GM10248 (cell line): ENCODE data around the gene ATG16L2.

Experiments
- CTCF ChIA-PET: fragments of 300-600 bp; sonication (Branson Sonifier 250); formaldehyde crosslinking; extraction: SDS; loops from one replicate; lab custom pipeline; 2021; ENCODE audit warnings: antibody characterized with exemption; lab: Yijun Ruan, JAX
- POLR2A ChIA-PET: fragments of 350-650 bp; sonication (Branson Sonifier 250); formaldehyde crosslinking; extraction: SDS; loops from one replicate; lab custom pipeline; 2020; ENCODE audit warnings: antibody characterized with exemption; lab: Yijun Ruan, JAX
- DNase-seq: peaks from one replicate; pipeline ENCODE4 v3.0.0; 2012; ENCODE audit errors: extremely low spot score
- CTCF ChIP-seq: IDR thresholded peaks from 2 replicates; pipeline ENCODE4 v1.5.1; 2012; ENCODE audit warnings: mild to moderate bottlenecking, low read depth; ENCODE audit errors: extremely low read depth, missing control alignments, control extremely low read depth

ATG16L2 gene

GRCh38 chr11:72821920-72822799 lies 7.9 kb downstream of the ATG16L2 start:
- DNase-seq, result peak; percentile 90
- ChIA-PET CTCF (interaction anchor here (0.8 to 2.8 kb wide), 10 partner anchors 9 to 467 kb away, joined by 3 to 15 read pairs (median 4); partner anchors contain the start of gene STARD10), POLR2A (interaction anchor here (0.7 to 1.1 kb wide), 2 partner anchors 8 to 9 kb away, joined by 3 read pairs; no protein-coding TSS in a partner anchor)
- no peak for TF ChIP-seq CTCF

- POLR2A ChIA-PET, result interaction anchor here (1.4 kb wide), 1 partner anchor 10 kb away, joined by 3 read pairs; no protein-coding TSS in a partner anchor
- no peak for DNase-seq
- CTCF ChIA-PET, result interaction anchor here (0.8 to 2.8 kb wide), 9 partner anchors 8 to 466 kb away, joined by 3 to 15 read pairs (median 4); partner anchors contain the start of gene STARD10
- TF ChIP-seq CTCF, result no peak
Observed at GRCh38 chr11:72823105-72823804, 9.0 kb downstream of the ATG16L2 start.

DNA sequence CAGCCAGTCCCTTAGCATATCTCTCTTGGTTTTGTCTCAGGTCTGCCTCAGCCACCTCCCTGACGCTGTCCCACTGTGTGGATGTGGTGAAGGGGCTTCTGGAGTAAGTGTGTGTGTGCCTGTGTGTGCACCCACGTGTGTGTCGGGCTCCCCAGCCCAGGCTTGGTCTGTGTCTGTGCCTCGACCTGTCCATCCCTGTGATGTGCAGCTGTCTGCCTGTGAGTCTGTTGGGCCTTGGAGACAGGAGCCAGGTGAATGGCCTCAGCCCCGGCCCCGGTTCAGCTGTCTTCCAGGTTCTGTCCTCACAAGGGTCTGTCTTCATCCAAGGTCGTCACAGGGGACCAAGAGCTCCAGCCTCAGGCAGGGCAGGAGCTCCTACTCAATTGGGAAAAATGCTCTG lies 9.8 kb downstream of the ATG16L2 start:
- POLR2A ChIA-PET, result interaction anchor here (1.4 kb wide), 1 partner anchor 11 kb away, joined by 3 read pairs; no protein-coding TSS in a partner anchor
- DNase-seq, result no peak
- TF ChIP-seq CTCF, result no peak
- CTCF ChIA-PET, result interaction anchor here (0.8 to 2.8 kb wide), 3 partner anchors 12 to 361 kb away, joined by 4 to 15 read pairs (median 5); no protein-coding TSS in a partner anchor

- TF ChIP-seq CTCF, result no peak
- POLR2A ChIA-PET, result interaction anchor here (1.2 to 1.4 kb wide), 2 partner anchors 9 to 12 kb away, joined by 3 read pairs; no protein-coding TSS in a partner anchor
- CTCF ChIA-PET, result interaction anchor here (0.8 to 2.8 kb wide), 5 partner anchors 12 to 360 kb away, joined by 4 to 15 read pairs (median 5); partner anchors contain the start of gene STARD10
- no peak for DNase-seq
Observed at GRCh38 chr11:72824811-72825505, 10.7 kb downstream of the ATG16L2 start.

DNA sequence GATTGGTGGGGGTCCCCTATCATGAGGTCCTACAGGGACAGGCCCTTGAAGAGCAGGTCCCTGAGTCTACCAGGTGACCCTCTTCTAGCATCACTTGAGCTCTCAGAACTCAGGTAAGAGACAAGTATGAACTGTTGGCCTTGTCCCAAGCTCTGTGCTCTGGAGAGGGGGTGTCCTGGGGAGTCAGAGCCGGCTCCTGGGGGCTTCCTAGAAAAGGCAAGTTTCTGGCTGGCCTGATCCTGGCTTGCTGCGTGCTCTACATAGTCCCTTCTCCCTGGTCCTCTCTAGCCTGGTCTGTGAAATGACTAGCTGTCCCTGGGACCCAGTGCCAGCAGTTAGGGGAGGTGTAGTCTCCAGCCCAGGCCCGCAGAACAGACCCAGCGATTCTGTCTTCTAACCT lies 11.4 kb downstream of the ATG16L2 start:
- POLR2A ChIA-PET, result interaction anchor here (0.6 to 1.2 kb wide), 2 partner anchors 10 to 214 kb away, joined by 3 to 4 read pairs; no protein-coding TSS in a partner anchor
- no peak for TF ChIP-seq CTCF
- CTCF ChIA-PET, result interaction anchor here (0.9 to 1.5 kb wide), 4 partner anchors 13 to 353 kb away, joined by 3 to 5 read pairs (median 4); partner anchors contain the start of gene STARD10
- DNase-seq, result no peak
